Smooth muscle cell (in vitro differentiated cells): ENCODE results near the gene PANK1. TPM values are rescaled to one million over a fixed set of nuclear protein-coding genes. Genes with fewer than 3 reads are reported as not detected.

ENCODE experiments used
- DNase-seq: peaks from one replicate; lab custom pipeline; 2025; ENCODE audit not compliant: unreplicated experiment; lab: John Stamatoyannopoulos, UW
- H2AFZ ChIP-seq: fragments of 200-600 bp; sonication (generic); 2 replicates; pipeline ENCODE4 v1.6.0; 2016; ENCODE audit warnings: antibody characterized with exemption, low read depth, mild to moderate bottlenecking
- H3F3A ChIP-seq: fragments of 200-600 bp; sonication (generic); 2 replicates; pipeline ENCODE4 v1.6.0; 2017; ENCODE audit warnings: antibody characterized with exemption, low read depth
- H3K27ac ChIP-seq: fragments of 200-600 bp; sonication (generic); 2 replicates; pipeline ENCODE4 v1.5.1; 2016; ENCODE audit warnings: low read depth, mild to moderate bottlenecking
- H3K27me3 ChIP-seq: fragments of 200-600 bp; sonication (generic); 2 replicates; pipeline ENCODE4 v1.6.1; 2016; ENCODE audit warnings: low read depth, mild to moderate bottlenecking
- H3K36me3 ChIP-seq: fragments of 200-600 bp; sonication (generic); 2 replicates; pipeline ENCODE4 v1.5.1; 2016; ENCODE audit warnings: low read depth
- H3K4me1 ChIP-seq: fragments of 200-600 bp; sonication (generic); 2 replicates; pipeline ENCODE4 v1.5.1; 2016; ENCODE audit warnings: low read depth
- H3K4me2 ChIP-seq: fragments of 200-600 bp; sonication (generic); 2 replicates; pipeline ENCODE4 v1.6.0; 2016; ENCODE audit warnings: mild to moderate bottlenecking
- H3K4me3 ChIP-seq: fragments of 200-600 bp; sonication (generic); 2 replicates; pipeline ENCODE4 v1.5.1; 2016; ENCODE audit warnings: mild to moderate bottlenecking
- H3K79me2 ChIP-seq: fragments of 200-600 bp; sonication (generic); 2 replicates; pipeline ENCODE4 v1.6.0; 2016; ENCODE audit warnings: low read depth, mild to moderate bottlenecking
- H3K9ac ChIP-seq: fragments of 200-600 bp; sonication (generic); 2 replicates; pipeline ENCODE4 v1.6.0; 2016; ENCODE audit warnings: low read depth
- H3K9me3 ChIP-seq: fragments of 200-600 bp; sonication (generic); replicated peaks from 2 replicates; pipeline ENCODE4 v1.5.1; 2016; ENCODE audit warnings: low read depth
- H4K20me1 ChIP-seq: fragments of 200-600 bp; sonication (generic); 2 replicates; pipeline ENCODE4 v1.6.0; 2016; ENCODE audit warnings: low read depth
- WGBS: methylation state at CpG from one replicate; pipeline ENCODE4 v1.1.7; 2016; ENCODE audit warnings: low lambda C conversion rate; 5-methylcytosine and 5-hydroxymethylcytosine counted together
- polyA plus RNA-seq: library from polyadenylated mRNA; unstranded; fragments of >200 nt; fragmentation: Nextera tagmentation; extraction: Ambion mirVana; gene quantifications from 2 replicates; pipeline ENCODE4 v1.2.1, GENCODE V29; 2016
- total RNA-seq: library from RNA; depleted of rRNA; stranded (reverse); fragments of >200 nt; gene quantifications from 2 replicates; pipeline ENCODE4 v1.2.3, GENCODE V29; 2014
- TF ChIP-seq, protein P1 (sequence below): fragments of 200-600 bp; sonication (generic); IDR thresholded peaks from 2 replicates; pipeline ENCODE4 v1.5.1; 2017; ENCODE audit warnings: borderline replicate concordance, mild to moderate bottlenecking, antibody characterized with exemption; ENCODE audit not compliant: insufficient read depth, poor library complexity, severe bottlenecking

Gene PANK1
- total and polyA plus RNA-seq, 2 experiments from 2014 or later = 8.6 to 14.1 TPM

DNA sequence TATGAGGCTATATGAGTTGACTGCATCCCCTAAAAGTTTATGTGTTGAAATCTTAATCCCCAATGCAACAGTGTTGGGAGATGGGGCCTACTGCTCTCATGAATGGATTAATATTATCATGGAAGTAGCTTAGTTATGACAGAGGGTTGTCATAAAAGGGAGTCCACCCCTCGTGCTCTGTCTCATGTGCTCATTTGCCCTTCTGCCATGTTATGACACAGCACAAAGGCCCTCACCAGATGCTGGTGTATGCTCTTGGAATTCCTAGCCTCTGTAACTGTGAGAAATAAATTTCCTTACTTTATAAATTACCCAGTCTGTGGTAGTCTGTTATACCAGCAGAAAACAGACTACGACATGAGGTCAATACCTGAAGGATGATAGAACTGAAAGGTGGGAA lies 17.6 kb upstream of the PANK1 start:
- TF ChIP-seq, protein P1, sequence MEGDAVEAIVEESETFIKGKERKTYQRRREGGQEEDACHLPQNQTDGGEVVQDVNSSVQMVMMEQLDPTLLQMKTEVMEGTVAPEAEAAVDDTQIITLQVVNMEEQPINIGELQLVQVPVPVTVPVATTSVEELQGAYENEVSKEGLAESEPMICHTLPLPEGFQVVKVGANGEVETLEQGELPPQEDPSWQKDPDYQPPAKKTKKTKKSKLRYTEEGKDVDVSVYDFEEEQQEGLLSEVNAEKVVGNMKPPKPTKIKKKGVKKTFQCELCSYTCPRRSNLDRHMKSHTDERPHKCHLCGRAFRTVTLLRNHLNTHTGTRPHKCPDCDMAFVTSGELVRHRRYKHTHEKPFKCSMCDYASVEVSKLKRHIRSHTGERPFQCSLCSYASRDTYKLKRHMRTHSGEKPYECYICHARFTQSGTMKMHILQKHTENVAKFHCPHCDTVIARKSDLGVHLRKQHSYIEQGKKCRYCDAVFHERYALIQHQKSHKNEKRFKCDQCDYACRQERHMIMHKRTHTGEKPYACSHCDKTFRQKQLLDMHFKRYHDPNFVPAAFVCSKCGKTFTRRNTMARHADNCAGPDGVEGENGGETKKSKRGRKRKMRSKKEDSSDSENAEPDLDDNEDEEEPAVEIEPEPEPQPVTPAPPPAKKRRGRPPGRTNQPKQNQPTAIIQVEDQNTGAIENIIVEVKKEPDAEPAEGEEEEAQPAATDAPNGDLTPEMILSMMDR = no peak
- H3K27ac ChIP-seq = no peak overlapping the region
- H3K4me3 ChIP-seq = no peak overlapping the region
- 65% methylated on average over 2 of the region's 2 CpGs for WGBS
- H3K79me2 ChIP-seq = no peaks in the 10 kb centered on the region
- H2AFZ ChIP-seq = no peak overlapping the region
- no peaks in the 10 kb centered on the region for H3K36me3 ChIP-seq
- no peaks in the 10 kb centered on the region for H3K4me1 ChIP-seq
- no peaks in the 10 kb centered on the region for H3F3A ChIP-seq
- no peaks in the 10 kb centered on the region for H3K9me3 ChIP-seq
- no peak overlapping the region for H3K4me2 ChIP-seq
- no peaks in the 10 kb centered on the region for H4K20me1 ChIP-seq
- no peaks in the 10 kb centered on the region for H3K27me3 ChIP-seq
- no peak overlapping the region for H3K9ac ChIP-seq
- DNase-seq = no peak

DNA sequence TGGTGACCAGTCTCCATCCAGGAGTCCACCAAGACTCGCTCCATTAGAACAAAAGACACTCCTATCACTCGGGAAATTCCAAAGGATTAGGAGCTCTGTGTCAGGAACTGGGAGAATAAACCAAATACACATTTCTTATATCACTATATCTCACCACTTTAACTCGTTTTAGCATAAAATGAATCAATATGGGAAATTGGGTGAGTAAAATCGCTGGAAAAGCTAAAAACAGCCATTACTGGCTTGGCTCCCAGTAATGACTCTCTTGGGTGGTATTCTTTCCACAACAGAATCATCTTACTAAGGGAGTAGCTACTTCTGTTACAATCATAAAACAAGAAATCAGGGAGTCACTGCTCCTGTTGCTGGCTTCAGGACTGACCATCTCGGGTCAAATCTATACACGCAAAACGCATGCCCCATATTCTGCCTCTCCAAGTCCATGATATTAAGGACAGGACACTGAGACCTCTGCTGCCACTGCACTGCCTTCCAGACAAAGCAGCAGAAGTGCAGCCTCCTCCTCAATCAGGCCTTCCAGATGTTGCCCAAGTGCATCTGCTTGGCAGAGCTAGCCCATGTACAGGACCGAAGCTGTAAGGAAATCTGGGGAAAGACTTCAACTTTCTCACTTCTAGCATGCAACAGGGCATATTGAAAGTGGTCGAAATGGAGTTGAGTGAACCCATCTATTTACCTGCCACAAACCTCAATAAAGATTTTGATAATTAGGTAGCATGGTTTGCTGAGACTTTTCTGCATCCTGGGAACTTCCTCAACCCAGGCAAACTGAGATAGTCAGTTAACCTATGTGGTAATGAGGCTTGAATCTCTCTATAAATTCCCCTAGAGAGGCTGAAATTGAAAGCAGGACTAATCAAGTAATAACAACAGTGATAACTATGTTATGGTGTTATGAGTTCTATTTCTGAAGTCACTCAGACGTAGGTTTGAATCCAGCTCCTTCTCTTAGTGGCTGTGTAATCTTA lies 14.4 kb upstream of the PANK1 start:
- Histone ChIP-seq H3K36me3 (no peaks in the 10 kb centered on the region), H3K79me2 (no peaks in the 10 kb centered on the region), H3K4me2 (no peak overlapping the region), H3K9ac (no peak overlapping the region), H2AFZ (no peak overlapping the region), H3F3A (no peaks in the 10 kb centered on the region), H3K4me3 (no peak overlapping the region), H4K20me1 (no peaks in the 10 kb centered on the region), H3K9me3 (no peaks in the 10 kb centered on the region), H3K27ac (no peak overlapping the region), H3K4me1 (no peaks in the 10 kb centered on the region), H3K27me3 (no peaks in the 10 kb centered on the region)
- no peak for DNase-seq
- 88% methylated on average over 10 of the region's 10 CpGs for WGBS
- TF ChIP-seq, protein P1 = no peak

DNA sequence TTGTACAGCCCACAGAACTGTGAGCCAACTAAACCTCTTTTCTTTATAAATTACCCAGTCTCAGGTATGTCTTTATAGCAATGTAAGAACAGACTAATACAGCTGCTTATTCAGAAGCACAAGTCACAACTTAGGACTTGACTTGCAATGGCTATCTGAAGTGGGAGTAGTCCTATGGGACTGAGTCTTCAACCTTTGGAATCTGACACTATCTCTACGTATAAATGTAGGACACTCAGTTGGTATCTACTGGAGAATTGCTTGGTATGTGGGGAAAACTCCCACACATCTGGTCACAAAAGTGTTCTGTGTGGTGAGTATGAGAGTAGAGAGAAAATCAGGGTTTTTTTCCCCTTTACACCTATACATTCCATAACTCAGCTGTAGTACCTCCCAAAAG lies 12.3 kb upstream of the PANK1 start:
- Histone ChIP-seq H3K4me2 (no peak overlapping the region), H3K9ac (no peak overlapping the region), H3F3A (no peaks in the 10 kb centered on the region), H3K27me3 (no peaks in the 10 kb centered on the region), H3K27ac (no peak overlapping the region), H3K9me3 (no peaks in the 10 kb centered on the region), H3K4me1 (no peaks in the 10 kb centered on the region), H3K79me2 (no peaks in the 10 kb centered on the region), H3K4me3 (no peak overlapping the region), H2AFZ (no peak overlapping the region), H3K36me3 (no peaks in the 10 kb centered on the region), H4K20me1 (no peaks in the 10 kb centered on the region)
- no peak for DNase-seq
- 74% methylated on average over 1 of the region's 1 CpG for WGBS
- TF ChIP-seq, protein P1 = no peak
